Measurements from ENCODE around the gene ADAM29.
"Not testable (repeated sequence)": the region's sequence is repeated elsewhere in the genome, so short reads cannot be mapped to it uniquely, and the experiment has no call there.

Gene ADAM29

GRCh38 chr4:174918058-174918457 lies at the start of gene ADAM29:
ADAM29 (plus strand) TSS chr4:174918358; CDS start chr4:174975526, 57,168 bp downstream.
- DNase-seq (ENCODE audit: low read depth) = no peak

- no peak for DNase-seq (ENCODE audit: low read depth)
Observed at GRCh38 chr4:174869339-174869738, 48.8 kb upstream of the ADAM29 start.

GRCh38 chr4:174870311-174870710 lies 47.8 kb upstream of the ADAM29 start:
- DNase-seq (ENCODE audit: low read depth) = no peak

GRCh38 chr4:174871407-174871806 lies 46.8 kb upstream of the ADAM29 start:
- DNase-seq (ENCODE audit: low read depth) = no peak

GRCh38 chr4:174873146-174873545 lies 45.0 kb upstream of the ADAM29 start:
- not testable (repeated sequence) for DNase-seq (ENCODE audit: low read depth)

GRCh38 chr4:174873931-174874330 lies 44.2 kb upstream of the ADAM29 start:
- no peak for DNase-seq (ENCODE audit: low read depth)

- no peak for DNase-seq (ENCODE audit: low read depth)
Observed at GRCh38 chr4:174874898-174875297, 43.3 kb upstream of the ADAM29 start.

- DNase-seq (ENCODE audit: low read depth) = no peak
Observed at GRCh38 chr4:174880001-174880400, 38.2 kb upstream of the ADAM29 start.

GRCh38 chr4:174882317-174882992 lies 35.7 kb upstream of the ADAM29 start:
- no peak for DNase-seq (ENCODE audit: low read depth)

GRCh38 chr4:174907508-174907907 lies 10.7 kb upstream of the ADAM29 start:
- DNase-seq (ENCODE audit: low read depth) = no peak

GRCh38 chr4:174910271-174910670 lies 7.9 kb upstream of the ADAM29 start:
- DNase-seq (ENCODE audit: low read depth) = no peak

- DNase-seq (ENCODE audit: low read depth) = no peak
Observed at GRCh38 chr4:174912919-174913543, 5.1 kb upstream of the ADAM29 start.

GRCh38 chr4:174919886-174920423 lies 1.8 kb downstream of the ADAM29 start:
- no peak for DNase-seq (ENCODE audit: low read depth)

GRCh38 chr4:174926958-174927357 lies 8.8 kb downstream of the ADAM29 start:
- no peak for DNase-seq (ENCODE audit: low read depth)

- DNase-seq (ENCODE audit: low read depth) = no peak
Observed at GRCh38 chr4:174928174-174928573, 10.0 kb downstream of the ADAM29 start.

- no peak for DNase-seq (ENCODE audit: low read depth)
Observed at GRCh38 chr4:174928575-174929253, 10.6 kb downstream of the ADAM29 start.

GRCh38 chr4:174929346-174929745 lies 11.2 kb downstream of the ADAM29 start:
- no peak for DNase-seq (ENCODE audit: low read depth)

GRCh38 chr4:174930895-174931294 lies 12.7 kb downstream of the ADAM29 start:
- no peak for DNase-seq (ENCODE audit: low read depth)

GRCh38 chr4:174933083-174933482 lies 14.9 kb downstream of the ADAM29 start:
- no peak for DNase-seq (ENCODE audit: low read depth)

GRCh38 chr4:174934360-174934759 lies 16.2 kb downstream of the ADAM29 start:
- DNase-seq (ENCODE audit: low read depth) = no peak

- DNase-seq (ENCODE audit: low read depth) = no peak
Observed at GRCh38 chr4:174935607-174936006, 17.4 kb downstream of the ADAM29 start.

- DNase-seq (ENCODE audit: low read depth) = no peak
Observed at GRCh38 chr4:174940002-174940401, 21.8 kb downstream of the ADAM29 start.

GRCh38 chr4:174946246-174946645 lies 28.1 kb downstream of the ADAM29 start:
- no peak for DNase-seq (ENCODE audit: low read depth)
